Measurements from ENCODE around the gene ATOH1.

The ATOH1 gene

GRCh38 chr4:93834249-93835066, 5.9 kb downstream of the ATOH1 start:
- TF ChIP-seq CTCF (IDR thresholded peaks at IDR 0.05; ENCODE audit: insufficient read depth, low read length, poor library complexity, severe bottlenecking) (no peak), EZH2phosphoT487 (conservative IDR thresholded peaks at IDR 0.05; ENCODE audit: low read length) (no peak)
- Histone ChIP-seq H3K4me3 (ENCODE audit: insufficient read depth, low read length, poor library complexity, severe bottlenecking) (no peak overlapping the region), H3K4me2 (ENCODE audit: low read depth, low read length, poor library complexity, severe bottlenecking) (no peak overlapping the region)

GRCh38 chr4:93835929-93836328, 7.4 kb downstream of the ATOH1 start:
- Histone ChIP-seq H3K4me3 (ENCODE audit: insufficient read depth, low read length, poor library complexity, severe bottlenecking) (no peak overlapping the region), H3K9ac (ENCODE audit: low read length) (no peak overlapping the region), H2AFZ (ENCODE audit: low read depth, low read length, severe bottlenecking) (no peak overlapping the region), H3K27ac (ENCODE audit: low read depth, low read length) (no peak overlapping the region), H3F3A (ENCODE audit: insufficient read depth) (no peaks in the 10 kb centered on the region), H3K27me3 (ENCODE audit: low read length) (no peaks in the 10 kb centered on the region), H3K4me2 (ENCODE audit: low read depth, low read length, poor library complexity, severe bottlenecking) (no peak overlapping the region), H3K36me3 (ENCODE audit: low read length) (no peaks in the 10 kb centered on the region), H3K79me2 (ENCODE audit: insufficient read depth, low read length) (no peaks in the 10 kb centered on the region), H3K9me3 (ENCODE audit: insufficient read depth, low read length) (no peaks in the 10 kb centered on the region), H4K20me1 (ENCODE audit: low read depth, low read length) (no peaks in the 10 kb centered on the region), H3K9me2 (replicated peaks; ENCODE audit: insufficient read depth, low read length) (no peaks in the 10 kb centered on the region)
- no peak for TF ChIP-seq CTCF (IDR thresholded peaks at IDR 0.05; ENCODE audit: insufficient read depth, low read length, poor library complexity, severe bottlenecking)
- TF ChIP-seq EZH2phosphoT487 (conservative IDR thresholded peaks at IDR 0.05; ENCODE audit: low read length): no peak

More at GRCh38 chr4:93834249-93835066, 5.9 kb downstream of the ATOH1 start:
- Histone ChIP-seq H3K79me2 (ENCODE audit: insufficient read depth, low read length) (no peaks in the 10 kb centered on the region), H2AFZ (ENCODE audit: low read depth, low read length, severe bottlenecking) (no peak overlapping the region), H3K9me3 (ENCODE audit: insufficient read depth, low read length) (no peaks in the 10 kb centered on the region), H4K20me1 (ENCODE audit: low read depth, low read length) (no peaks in the 10 kb centered on the region), H3K27me3 (ENCODE audit: low read length) (no peaks in the 10 kb centered on the region), H3K36me3 (ENCODE audit: low read length) (no peaks in the 10 kb centered on the region), H3K9me2 (replicated peaks; ENCODE audit: insufficient read depth, low read length) (no peaks in the 10 kb centered on the region), H3F3A (ENCODE audit: insufficient read depth) (no peaks in the 10 kb centered on the region), H3K27ac (ENCODE audit: low read depth, low read length) (no peak overlapping the region), H3K9ac (ENCODE audit: low read length) (no peak overlapping the region)

- H3K27me3 ChIP-seq (ENCODE audit: low read length): no peaks in the 10 kb centered on the region
- H3K9ac ChIP-seq (ENCODE audit: low read length): no peak overlapping the region
- no peaks in the 10 kb centered on the region for H3K9me3 ChIP-seq (ENCODE audit: insufficient read depth, low read length)
- H3F3A ChIP-seq (ENCODE audit: insufficient read depth): no peaks in the 10 kb centered on the region
- H3K4me3 ChIP-seq (ENCODE audit: insufficient read depth, low read length, poor library complexity, severe bottlenecking): no peak overlapping the region
- no peak overlapping the region for H2AFZ ChIP-seq (ENCODE audit: low read depth, low read length, severe bottlenecking)
- H3K79me2 ChIP-seq (ENCODE audit: insufficient read depth, low read length): no peaks in the 10 kb centered on the region
- no peaks in the 10 kb centered on the region for H3K36me3 ChIP-seq (ENCODE audit: low read length)
- TF ChIP-seq CTCF (IDR thresholded peaks at IDR 0.05; ENCODE audit: insufficient read depth, low read length, poor library complexity, severe bottlenecking): no peak
- TF ChIP-seq EZH2phosphoT487 (conservative IDR thresholded peaks at IDR 0.05; ENCODE audit: low read length): no peak
- H4K20me1 ChIP-seq (ENCODE audit: low read depth, low read length): no peaks in the 10 kb centered on the region
- H3K9me2 ChIP-seq (replicated peaks; ENCODE audit: insufficient read depth, low read length): no peaks in the 10 kb centered on the region
- H3K27ac ChIP-seq (ENCODE audit: low read depth, low read length): no peak overlapping the region
- no peak overlapping the region for H3K4me2 ChIP-seq (ENCODE audit: low read depth, low read length, poor library complexity, severe bottlenecking)
These were observed 11.2 kb downstream of the ATOH1 start for GRCh38 chr4:93839704-93840103.

Measured in SU-DHL-6 (cell line).